B cell (primary cell): ENCODE data around the gene KCNQ2. TPM values are rescaled to one million over a fixed set of nuclear protein-coding genes. Genes with fewer than 3 reads are reported as not detected.
"Not testable (repeated sequence)": the region's sequence is repeated elsewhere in the genome, so short reads cannot be mapped to it uniquely, and the experiment has no call there.

Experiments used
- ATAC-seq: fragments of 200-7000 bp; cut with Tn5 transposase; one replicate; pipeline ENCODE4 v1.10.0; 2021; ENCODE audit warnings: low read depth, mild to moderate bottlenecking, moderate number of reproducible peaks, moderate library complexity
- CTCF ChIA-PET: fragments of 350-600 bp; sonication (Branson Sonifier 250); formaldehyde crosslinking; loops from one replicate; lab custom pipeline; 2021; ENCODE audit warnings: antibody characterized with exemption, inconsistent platforms; lab: Charles Lee
- POLR2A ChIA-PET: fragments of 350-600 bp; sonication (Branson Sonifier 250); formaldehyde crosslinking; loops from one replicate; lab custom pipeline; 2021; ENCODE audit warnings: antibody characterized with exemption; lab: Charles Lee
- DNase-seq: peaks from one replicate; pipeline ENCODE4 v3.0.0; 2013
- H2AFZ ChIP-seq: 2 replicates; pipeline ENCODE4 v1.6.1; 2012; ENCODE audit warnings: mild to moderate bottlenecking, low read depth, low read length; ENCODE audit not compliant: insufficient read depth, poor library complexity, severe bottlenecking
- H3K27ac ChIP-seq, 2 donors: 1 replicate in 1 of 2; 2 replicates in 1 of 2; pipeline ENCODE4 v1.5.1; 2012 to 2013; ENCODE audit warnings: low read length in 2 of 2, mild to moderate bottlenecking in 2 of 2, moderate library complexity in 1 of 2
- H3K27me3 ChIP-seq, 4 experiments: fragments of 200-600 bp in 1 of 4; sonication (generic) in 1 of 4; replicated peaks in 1 of 4; 1 replicate in 2 of 4; 2 replicates in 2 of 4; pipeline versions ENCODE4 v1.6.1 to v1.7.0; 2013 to 2016; ENCODE audit warnings: low read length in 3 of 4, mild to moderate bottlenecking in 2 of 4, mixed read lengths in 1 of 4, moderate library complexity in 1 of 4; ENCODE audit not compliant: insufficient read depth in 4 of 4, control insufficient read depth in 3 of 4; ENCODE audit errors: control extremely low read depth in 1 of 4
- H3K36me3 ChIP-seq, 2 experiments: replicated peaks in 1 of 2; 1 replicate in 1 of 2; 2 replicates in 1 of 2; pipeline versions ENCODE4 v1.6.1 to v1.7.1; 2013; ENCODE audit warnings: low read length in 1 of 2; ENCODE audit not compliant: insufficient read depth in 2 of 2, control insufficient read depth in 1 of 2; ENCODE audit errors: control extremely low read depth in 1 of 2, extremely low read depth in 1 of 2
- H3K4me1 ChIP-seq, 2 donors: fragments of 200-600 bp in 1 of 2; sonication (generic) in 1 of 2; 1 replicate in 1 of 2; 2 replicates in 1 of 2; pipeline versions ENCODE4 v1.5.1 to v1.6.1; 2013 to 2017; ENCODE audit warnings: low read length in 2 of 2; ENCODE audit not compliant: control insufficient read depth in 2 of 2, insufficient read depth in 2 of 2
- H3K4me2 ChIP-seq: replicated peaks from 2 replicates; pipeline ENCODE3; 2012; ENCODE audit warnings: mild to moderate bottlenecking, low read depth, low read length; ENCODE audit not compliant: poor library complexity, severe bottlenecking
- H3K4me3 ChIP-seq, 5 experiments: fragments of 200-600 bp in 1 of 5; sonication (generic) in 1 of 5; 1 replicate in 3 of 5; 2 replicates in 2 of 5; pipeline versions ENCODE4 v1.5.1 to v1.7.0; 2011 to 2016; ENCODE audit warnings: low read length in 4 of 5, mild to moderate bottlenecking in 4 of 5, low read depth in 2 of 5, control low read depth in 1 of 5, moderate library complexity in 1 of 5; ENCODE audit not compliant: insufficient read depth in 1 of 5; ENCODE audit errors: control extremely low read depth in 1 of 5, extremely low read depth in 1 of 5
- H3K79me2 ChIP-seq: fragments of 200-600 bp; sonication (generic); one replicate; pipeline ENCODE4 v1.6.0; 2016; ENCODE audit warnings: low read length; ENCODE audit not compliant: control insufficient read depth, insufficient read depth
- H3K9ac ChIP-seq: fragments of 200-600 bp; sonication (generic); 2 replicates; pipeline ENCODE4 v1.6.1; 2017; ENCODE audit warnings: mild to moderate bottlenecking, low read length, moderate library complexity
- H3K9me3 ChIP-seq, 3 donors: one replicate each; pipeline versions ENCODE4 v1.6.1 to v1.7.1; 2013; ENCODE audit warnings: low read length in 2 of 3; ENCODE audit not compliant: control insufficient read depth in 2 of 3, insufficient read depth in 1 of 3; ENCODE audit errors: control extremely low read depth in 1 of 3
- H4K20me1 ChIP-seq: 2 replicates; pipeline ENCODE4 v1.6.0; 2012; ENCODE audit warnings: mild to moderate bottlenecking, low read length; ENCODE audit not compliant: insufficient read depth, control insufficient read depth, poor library complexity, severe bottlenecking
- H3K27ac Mint-ChIP-seq: one replicate; pipeline ENCODE4 v1.8.0; 2021; ENCODE audit warnings: mixed read lengths
- H3K27me3 Mint-ChIP-seq: one replicate; pipeline ENCODE4 v1.8.0; 2021; ENCODE audit warnings: mixed read lengths
- H3K4me1 Mint-ChIP-seq: one replicate; pipeline ENCODE4 v1.8.0; 2021; ENCODE audit warnings: mixed read lengths
- H3K4me3 Mint-ChIP-seq: one replicate; pipeline ENCODE4 v1.8.0; 2021; ENCODE audit warnings: mixed read lengths
- H3K9me3 Mint-ChIP-seq: one replicate; pipeline ENCODE4 v1.8.0; 2022; ENCODE audit warnings: mixed read lengths; ENCODE audit not compliant: insufficient read depth
- EZH2 ChIP-seq: IDR thresholded peaks from 2 replicates; pipeline ENCODE4 v1.6.1; 2012; ENCODE audit warnings: borderline replicate concordance, low read depth, mild to moderate bottlenecking, moderate library complexity, low read length; ENCODE audit not compliant: insufficient read depth, poor library complexity, severe bottlenecking
- WGBS: methylation state at CpG from one replicate; pipeline ENCODE4 v1.1.5; 2013; ENCODE audit warnings: missing lambda C conversion rate; ENCODE audit not compliant: insufficient coverage; 5-methylcytosine and 5-hydroxymethylcytosine counted together
- intact Hi-C: fragments of 100-400 bp; cut with micrococcal nuclease; formaldehyde crosslinking; loops from one replicate; pipeline ENCODE4 v1.10.0; 2022
- polyA plus RNA-seq: library from polyadenylated mRNA; depleted of rRNA; stranded (reverse); fragments of >200 nt; gene quantifications from 2 replicates; pipeline ENCODE4 v1.2.3, GENCODE V29; 2012
- total RNA-seq, 2 donors: library from RNA; stranded (reverse); fragments of 120-200 nt in 1 of 2; gene quantifications; 1 replicate in 1 of 2; 2 replicates in 1 of 2; pipeline versions ENCODE4 v1.2.3 to v1.2.4, GENCODE V29; 2013 to 2022
- TF ChIP-seq, protein P1 (sequence below): fragments of 200-600 bp; IDR thresholded peaks from one replicate; pipeline ENCODE4 v1.8.0; 2022; ENCODE audit warnings: antibody characterized with exemption, mild to moderate bottlenecking

Gene KCNQ2
- total and polyA plus RNA-seq, 2 donors (not counting 1 experiment from before 2014, with no cell fraction given) = 0.12 TPM; not detected in 1

- H4K20me1 ChIP-seq = no peaks in the 10 kb centered on the region
- H3K4me3 ChIP-seq = no peak overlapping the region
- H3K27ac ChIP-seq = no peak overlapping the region
- no peak overlapping the region for H3K4me3 Mint-ChIP-seq
- POLR2A ChIA-PET = no interaction called here
- no peak overlapping the region for H3K4me2 ChIP-seq
- no peak for DNase-seq
- H3K9ac ChIP-seq = no peak overlapping the region
- CTCF ChIA-PET = no interaction called here
- TF ChIP-seq, protein P1, sequence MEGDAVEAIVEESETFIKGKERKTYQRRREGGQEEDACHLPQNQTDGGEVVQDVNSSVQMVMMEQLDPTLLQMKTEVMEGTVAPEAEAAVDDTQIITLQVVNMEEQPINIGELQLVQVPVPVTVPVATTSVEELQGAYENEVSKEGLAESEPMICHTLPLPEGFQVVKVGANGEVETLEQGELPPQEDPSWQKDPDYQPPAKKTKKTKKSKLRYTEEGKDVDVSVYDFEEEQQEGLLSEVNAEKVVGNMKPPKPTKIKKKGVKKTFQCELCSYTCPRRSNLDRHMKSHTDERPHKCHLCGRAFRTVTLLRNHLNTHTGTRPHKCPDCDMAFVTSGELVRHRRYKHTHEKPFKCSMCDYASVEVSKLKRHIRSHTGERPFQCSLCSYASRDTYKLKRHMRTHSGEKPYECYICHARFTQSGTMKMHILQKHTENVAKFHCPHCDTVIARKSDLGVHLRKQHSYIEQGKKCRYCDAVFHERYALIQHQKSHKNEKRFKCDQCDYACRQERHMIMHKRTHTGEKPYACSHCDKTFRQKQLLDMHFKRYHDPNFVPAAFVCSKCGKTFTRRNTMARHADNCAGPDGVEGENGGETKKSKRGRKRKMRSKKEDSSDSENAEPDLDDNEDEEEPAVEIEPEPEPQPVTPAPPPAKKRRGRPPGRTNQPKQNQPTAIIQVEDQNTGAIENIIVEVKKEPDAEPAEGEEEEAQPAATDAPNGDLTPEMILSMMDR = no peak
- TF ChIP-seq EZH2 = no peak
- ATAC-seq = no peak
- H3K4me1 Mint-ChIP-seq = no peaks in the 10 kb centered on the region
- intact Hi-C loops = no loop called here
- no peaks in the 10 kb centered on the region for H3K36me3 ChIP-seq
- no peaks in the 10 kb centered on the region for H3K4me1 ChIP-seq
- no peak overlapping the region for H2AFZ ChIP-seq
- no peaks in the 10 kb centered on the region for H3K9me3 Mint-ChIP-seq
- WGBS = 76% methylated on average over 9 of the region's 12 CpGs
- H3K79me2 ChIP-seq = no peaks in the 10 kb centered on the region
- H3K27me3 Mint-ChIP-seq = peaks cover 34% of the 10 kb centered on the region
- peaks cover 0 to 8% (median 0%) of the 10 kb centered on the region in 3 donors for H3K9me3 ChIP-seq
- no peak overlapping the region for H3K27ac Mint-ChIP-seq
- H3K27me3 ChIP-seq = peaks cover 0 to 52% (median 3%) of the 10 kb centered on the region in 4 experiments
Observed at GRCh38 chr20:63481503-63481902, 9.0 kb upstream of the KCNQ2 start.

DNA sequence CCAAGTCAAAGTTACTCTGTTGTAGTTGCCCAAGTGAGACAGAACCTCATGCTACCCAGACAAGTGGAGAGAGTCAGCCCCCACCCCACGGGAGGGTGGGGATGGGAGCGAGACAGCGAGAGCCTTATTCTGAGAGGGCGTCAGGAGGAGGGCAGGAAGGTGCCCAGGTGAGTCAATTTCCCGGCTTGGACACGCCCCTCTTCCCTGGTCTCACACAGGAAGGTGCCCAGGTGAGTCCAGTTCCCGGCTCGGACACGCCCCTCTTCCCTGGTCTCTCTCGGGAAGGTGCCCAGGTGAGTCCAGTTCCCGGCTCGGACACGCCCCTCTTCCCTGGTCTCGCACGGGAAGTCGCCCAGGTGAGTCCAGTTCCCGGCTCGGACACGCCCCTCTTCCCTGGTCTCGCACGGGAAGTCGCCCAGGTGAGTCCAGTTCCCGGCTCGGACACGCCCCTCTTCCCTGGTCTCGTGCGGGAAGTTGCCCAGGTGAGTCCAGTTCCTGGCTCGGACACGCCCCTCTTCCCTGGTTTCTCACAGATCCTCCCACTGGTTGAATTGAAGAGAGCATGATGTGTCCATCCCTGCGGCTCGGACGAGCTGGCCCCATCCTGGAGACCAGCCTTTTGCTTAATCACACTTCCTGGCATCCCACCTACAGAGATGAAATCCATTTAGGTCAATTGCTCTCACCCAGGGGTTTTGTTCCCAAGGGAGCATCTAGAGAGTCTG lies 7.4 kb upstream of the KCNQ2 start:
- H3K4me1 Mint-ChIP-seq, H3K4me3 Mint-ChIP-seq, ATAC-seq, H3K9me3 ChIP-seq, H2AFZ ChIP-seq, H3K4me2 ChIP-seq, POLR2A ChIA-PET, H3K27ac Mint-ChIP-seq, H3K9me3 Mint-ChIP-seq, CTCF ChIA-PET, H3K27ac ChIP-seq, H3K36me3 ChIP-seq, H3K79me2 ChIP-seq, H3K9ac ChIP-seq, H3K4me3 ChIP-seq, H4K20me1 ChIP-seq, DNase-seq, H3K4me1 ChIP-seq, intact Hi-C loops: not testable (repeated sequence)
- 71% methylated on average over 24 of the region's 32 CpGs for WGBS
- H3K27me3 Mint-ChIP-seq = peaks cover 37% of the 10 kb centered on the region
- H3K27me3 ChIP-seq = peaks cover 0 to 57% (median 5%) of the 10 kb centered on the region in 4 experiments
